ENCODE results near the gene GDF10.

DNA sequence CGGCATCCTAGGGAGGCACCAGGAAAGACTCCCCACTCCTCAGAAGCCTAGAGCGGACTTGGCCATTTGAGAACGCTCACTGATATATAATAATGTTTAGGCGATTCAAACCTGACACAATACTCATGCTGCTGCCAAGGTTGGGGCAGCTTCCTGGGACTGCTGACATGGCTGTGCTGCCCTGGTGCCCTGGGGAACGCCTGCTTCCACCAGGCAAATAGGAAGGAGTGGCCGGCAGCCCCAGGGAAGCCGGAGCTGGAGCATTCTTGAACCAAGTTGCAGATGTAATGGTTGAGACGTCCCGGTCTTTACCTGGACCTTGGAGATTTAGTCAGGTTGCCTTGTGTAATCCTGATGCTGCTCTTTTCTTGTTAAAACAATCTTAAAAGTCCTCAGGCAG lies 8.8 kb downstream of the GDF10 start:
- no peak for TF ChIP-seq POLR2AphosphoS5 (IDR thresholded peaks at IDR 0.05)
- TF ChIP-seq, protein P1, sequence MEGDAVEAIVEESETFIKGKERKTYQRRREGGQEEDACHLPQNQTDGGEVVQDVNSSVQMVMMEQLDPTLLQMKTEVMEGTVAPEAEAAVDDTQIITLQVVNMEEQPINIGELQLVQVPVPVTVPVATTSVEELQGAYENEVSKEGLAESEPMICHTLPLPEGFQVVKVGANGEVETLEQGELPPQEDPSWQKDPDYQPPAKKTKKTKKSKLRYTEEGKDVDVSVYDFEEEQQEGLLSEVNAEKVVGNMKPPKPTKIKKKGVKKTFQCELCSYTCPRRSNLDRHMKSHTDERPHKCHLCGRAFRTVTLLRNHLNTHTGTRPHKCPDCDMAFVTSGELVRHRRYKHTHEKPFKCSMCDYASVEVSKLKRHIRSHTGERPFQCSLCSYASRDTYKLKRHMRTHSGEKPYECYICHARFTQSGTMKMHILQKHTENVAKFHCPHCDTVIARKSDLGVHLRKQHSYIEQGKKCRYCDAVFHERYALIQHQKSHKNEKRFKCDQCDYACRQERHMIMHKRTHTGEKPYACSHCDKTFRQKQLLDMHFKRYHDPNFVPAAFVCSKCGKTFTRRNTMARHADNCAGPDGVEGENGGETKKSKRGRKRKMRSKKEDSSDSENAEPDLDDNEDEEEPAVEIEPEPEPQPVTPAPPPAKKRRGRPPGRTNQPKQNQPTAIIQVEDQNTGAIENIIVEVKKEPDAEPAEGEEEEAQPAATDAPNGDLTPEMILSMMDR (IDR thresholded peaks at IDR 0.05) = no peak
- TF ChIP-seq POLR2A (IDR thresholded peaks at IDR 0.05) = no peak
